Measurements from ENCODE around the gene CLPX.

The CLPX gene

DNA sequence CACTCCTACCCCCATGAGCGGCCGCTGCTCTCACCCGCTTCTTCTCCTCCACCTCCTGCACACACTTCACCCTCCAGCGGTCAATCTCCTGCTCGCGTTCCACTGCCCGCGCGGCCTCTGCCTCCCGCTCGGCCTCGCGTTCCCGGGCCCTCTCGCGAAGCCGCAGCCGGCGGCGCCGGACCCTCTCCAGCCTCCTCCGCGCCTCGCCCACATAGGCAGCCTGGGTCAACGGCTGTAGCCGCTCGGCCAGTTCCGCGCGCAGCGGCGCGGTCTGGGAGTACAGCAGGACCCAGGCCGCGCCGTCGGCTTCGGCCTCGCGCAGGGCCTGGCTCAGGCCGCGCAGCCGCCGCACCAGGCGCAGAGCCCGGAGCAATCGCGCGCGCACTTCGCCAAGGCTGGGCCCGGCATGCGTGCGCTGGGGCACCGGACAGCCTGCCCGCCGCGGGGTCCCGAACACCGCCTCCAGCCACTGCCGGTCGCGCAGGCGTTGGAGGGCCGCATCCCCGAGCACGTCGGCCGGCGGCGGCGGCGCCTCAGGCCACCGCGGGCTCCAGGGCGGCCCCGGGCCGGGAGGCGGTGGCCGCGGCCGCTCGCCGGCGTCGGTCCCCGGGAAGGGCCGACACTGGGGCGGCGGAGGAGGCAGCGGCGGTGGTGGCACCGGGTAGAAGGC lies 52.1 kb downstream of the CLPX start:
- peaks cover 3 to 8% of the 10 kb centered on the region in 2 donors for H3K9me3 ChIP-seq (replicated peaks in 1 of 2; ENCODE audit: control insufficient read depth in 2 of 2, insufficient read depth in 1 of 2, low read depth in 1 of 2, low read length in 2 of 2)
- no peak overlapping the region for H2AK5ac ChIP-seq (ENCODE audit: low read depth, low read length)
- H3K27ac ChIP-seq (replicated peaks; ENCODE audit: low read length) = peak overlapping the region; percentile 60
- peak overlapping the region; percentile 55 to 87 for H3K4me3 ChIP-seq (ENCODE audit: low read length in 2 of 2)
- H4K91ac ChIP-seq (ENCODE audit: low read depth, low read length, poor library complexity) = no peak overlapping the region
- H4K8ac ChIP-seq (ENCODE audit: low read depth, low read length) = peak overlapping the region; percentile 43
- H3K36me3 ChIP-seq (replicated peaks in 1 of 2; ENCODE audit: control insufficient read depth in 2 of 2, insufficient read depth in 2 of 2, low read length in 2 of 2) = peaks cover 21 to 34% of the 10 kb centered on the region in 2 donors
- peaks cover 4 to 6% of the 10 kb centered on the region in 2 donors for H3K4me1 ChIP-seq (ENCODE audit: control insufficient read depth in 2 of 2, insufficient read depth in 1 of 2, low read depth in 1 of 2, low read length in 2 of 2)
- no peaks in the 10 kb centered on the region for H3K27me3 ChIP-seq (ENCODE audit: control insufficient read depth in 3 of 3, insufficient read depth in 3 of 3, low read depth in 1 of 3, low read length in 3 of 3)
- H2BK5ac ChIP-seq (ENCODE audit: low read length) = peak overlapping the region; percentile 13
- no peak overlapping the region for H2BK12ac ChIP-seq (ENCODE audit: low read length)
- H2BK15ac ChIP-seq (ENCODE audit: low read length) = no peak overlapping the region
- peak overlapping the region; percentile 91 for H3K23ac ChIP-seq (ENCODE audit: low read depth, low read length, poor library complexity)
- H3K9ac ChIP-seq (ENCODE audit: low read depth, low read length, poor library complexity) = peak overlapping the region; percentile 97
- H3K4me2 ChIP-seq (ENCODE audit: insufficient read depth, low read length, poor library complexity, severe bottlenecking) = peak overlapping the region; percentile 93
- H3K4ac ChIP-seq (ENCODE audit: low read length) = no peak overlapping the region
- H2BK120ac ChIP-seq (ENCODE audit: low read depth, low read length) = no peak overlapping the region
- no CpG with 5 or more reads among the region's 93 CpGs for WGBS, 2 donors (ENCODE audit: extremely low coverage in 2 of 2, insufficient read length in 2 of 2, insufficient replicate concordance in 1 of 2)
- peak; percentile 35 for DNase-seq (ENCODE audit: low spot score)
- peaks cover 9% of the 10 kb centered on the region for H3K79me1 ChIP-seq (ENCODE audit: low read depth, low read length)
- H3K14ac ChIP-seq (ENCODE audit: low read length) = peak overlapping the region; percentile 47
- peak overlapping the region; percentile 79 for H2AFZ ChIP-seq (ENCODE audit: low read length)
- H3K18ac ChIP-seq (ENCODE audit: low read length) = peak overlapping the region; percentile 83

DNA sequence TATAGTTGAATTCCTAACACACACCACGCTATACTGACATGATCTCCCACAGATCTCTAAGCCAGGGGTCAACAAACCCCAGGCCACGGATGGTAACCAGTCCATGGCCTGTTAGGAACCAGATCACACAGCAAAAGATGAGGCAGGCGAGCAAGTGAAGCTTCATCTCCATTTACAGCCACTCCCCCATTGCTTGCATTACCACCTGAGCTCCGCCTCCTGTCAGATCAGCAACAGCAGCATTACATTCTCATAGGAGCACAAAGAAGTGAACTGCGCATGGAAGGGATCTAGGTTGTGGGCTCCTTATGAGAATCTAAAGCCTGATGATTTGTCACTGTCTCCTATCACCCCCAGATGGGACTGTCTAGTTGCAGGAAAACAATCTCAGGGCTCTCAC lies 54.2 kb downstream of the CLPX start:
- Histone ChIP-seq H2BK15ac (ENCODE audit: low read length) (no peak overlapping the region), H3K27me3 (ENCODE audit: control insufficient read depth in 3 of 3, insufficient read depth in 3 of 3, low read depth in 1 of 3, low read length in 3 of 3) (no peaks in the 10 kb centered on the region), H3K4me1 (ENCODE audit: control insufficient read depth in 2 of 2, insufficient read depth in 1 of 2, low read depth in 1 of 2, low read length in 2 of 2) (peaks cover 4 to 6% of the 10 kb centered on the region in 2 donors), H3K18ac (ENCODE audit: low read length) (no peak overlapping the region), H3K4me3 (ENCODE audit: low read length in 2 of 2) (no peak overlapping the region), H3K23ac (ENCODE audit: low read depth, low read length, poor library complexity) (peak overlapping the region; percentile 83), H3K9me3 (replicated peaks in 1 of 2; ENCODE audit: control insufficient read depth in 2 of 2, insufficient read depth in 1 of 2, low read depth in 1 of 2, low read length in 2 of 2) (peaks cover 0 to 3% of the 10 kb centered on the region in 2 donors), H4K91ac (ENCODE audit: low read depth, low read length, poor library complexity) (no peak overlapping the region), H2BK5ac (ENCODE audit: low read length) (no peak overlapping the region), H3K36me3 (replicated peaks in 1 of 2; ENCODE audit: control insufficient read depth in 2 of 2, insufficient read depth in 2 of 2, low read length in 2 of 2) (peaks cover 25 to 52% of the 10 kb centered on the region in 2 donors), H2BK12ac (ENCODE audit: low read length) (no peak overlapping the region), H3K79me1 (ENCODE audit: low read depth, low read length) (peaks cover 9% of the 10 kb centered on the region), H2BK120ac (ENCODE audit: low read depth, low read length) (no peak overlapping the region), H3K4ac (ENCODE audit: low read length) (no peak overlapping the region), H3K4me2 (ENCODE audit: insufficient read depth, low read length, poor library complexity, severe bottlenecking) (no peak overlapping the region), H2AFZ (ENCODE audit: low read length) (no peak overlapping the region), H2AK5ac (ENCODE audit: low read depth, low read length) (no peak overlapping the region), H4K8ac (ENCODE audit: low read depth, low read length) (no peak overlapping the region), H3K9ac (ENCODE audit: low read depth, low read length, poor library complexity) (no peak overlapping the region), H3K27ac (replicated peaks; ENCODE audit: low read length) (no peak overlapping the region), H3K14ac (ENCODE audit: low read length) (no peak overlapping the region)
- no peak for DNase-seq (ENCODE audit: low spot score)
- no CpG with 5 or more reads among the region's 5 CpGs for WGBS, 2 donors (ENCODE audit: extremely low coverage in 2 of 2, insufficient read length in 2 of 2, insufficient replicate concordance in 1 of 2)

DNA sequence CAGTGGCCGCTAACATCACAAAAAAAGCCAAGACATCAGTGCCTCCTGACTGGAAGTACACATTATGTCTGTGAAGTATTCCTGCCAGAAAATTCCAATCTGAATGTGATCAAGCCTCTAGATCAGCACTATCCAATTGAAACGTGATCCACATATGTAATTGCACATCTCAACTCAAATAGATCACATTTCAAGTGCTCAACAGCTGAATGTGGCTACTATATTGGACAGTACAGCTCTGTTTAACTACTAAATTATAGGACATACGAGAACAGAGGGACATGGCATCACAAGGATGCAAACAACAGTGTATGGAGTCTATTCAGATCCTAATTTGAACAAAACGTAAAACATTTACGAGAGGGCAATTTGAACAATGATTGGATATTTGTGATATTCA lies 69.6 kb downstream of the CLPX start:
- Histone ChIP-seq H3K9me3 (replicated peaks in 1 of 2; ENCODE audit: control insufficient read depth in 2 of 2, insufficient read depth in 1 of 2, low read depth in 1 of 2, low read length in 2 of 2) (peaks cover 0 to 2% of the 10 kb centered on the region in 2 donors), H3K4me1 (ENCODE audit: control insufficient read depth in 2 of 2, insufficient read depth in 1 of 2, low read depth in 1 of 2, low read length in 2 of 2) (no peaks in the 10 kb centered on the region), H3K4me2 (ENCODE audit: insufficient read depth, low read length, poor library complexity, severe bottlenecking) (no peak overlapping the region), H3K14ac (ENCODE audit: low read length) (no peak overlapping the region), H3K27ac (replicated peaks; ENCODE audit: low read length) (no peak overlapping the region), H3K36me3 (replicated peaks in 1 of 2; ENCODE audit: control insufficient read depth in 2 of 2, insufficient read depth in 2 of 2, low read length in 2 of 2) (peaks cover 14 to 92% of the 10 kb centered on the region in 2 donors), H3K4ac (ENCODE audit: low read length) (no peak overlapping the region), H3K4me3 (ENCODE audit: low read length in 2 of 2) (no peak overlapping the region), H2BK15ac (ENCODE audit: low read length) (no peak overlapping the region), H4K8ac (ENCODE audit: low read depth, low read length) (no peak overlapping the region), H4K91ac (ENCODE audit: low read depth, low read length, poor library complexity) (no peak overlapping the region), H3K79me1 (ENCODE audit: low read depth, low read length) (peaks cover 3% of the 10 kb centered on the region), H2BK5ac (ENCODE audit: low read length) (no peak overlapping the region), H2AK5ac (ENCODE audit: low read depth, low read length) (no peak overlapping the region), H2AFZ (ENCODE audit: low read length) (no peak overlapping the region), H3K27me3 (ENCODE audit: control insufficient read depth in 3 of 3, insufficient read depth in 3 of 3, low read depth in 1 of 3, low read length in 3 of 3) (no peaks in the 10 kb centered on the region), H3K23ac (ENCODE audit: low read depth, low read length, poor library complexity) (no peak overlapping the region), H2BK12ac (ENCODE audit: low read length) (no peak overlapping the region), H3K9ac (ENCODE audit: low read depth, low read length, poor library complexity) (no peak overlapping the region), H2BK120ac (ENCODE audit: low read depth, low read length) (no peak overlapping the region), H3K18ac (ENCODE audit: low read length) (no peak overlapping the region)
- WGBS, 2 donors (ENCODE audit: extremely low coverage in 2 of 2, insufficient read length in 2 of 2, insufficient replicate concordance in 1 of 2) = no CpG with 5 or more reads among the region's 5 CpGs
- DNase-seq (ENCODE audit: low spot score) = no peak

DNA sequence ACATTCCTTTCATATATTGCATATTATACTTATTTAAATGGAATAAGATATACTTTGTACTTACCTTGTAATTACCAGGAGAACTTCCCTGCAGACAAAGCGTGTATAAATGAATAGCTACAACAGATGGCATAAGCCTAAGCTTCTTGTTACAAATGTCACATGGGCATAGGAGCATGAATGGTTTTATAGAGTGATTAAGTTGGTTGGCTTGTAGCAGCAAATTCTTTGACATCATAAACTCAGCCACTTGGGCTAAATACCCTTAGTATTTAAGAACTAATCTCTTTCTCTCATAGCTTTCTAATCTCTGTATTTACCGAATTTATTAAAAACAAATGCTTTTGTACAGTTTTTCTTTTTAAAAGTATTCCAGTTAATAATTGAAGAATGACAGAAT lies 70.1 kb downstream of the CLPX start, which contains the start of gene UBAP1L:
Gene UBAP1L, minus strand, starts transcription at position 115 of the 400 bp plus-strand sequence. CDS start 8,985 bp downstream, outside the sequence.
- H3K23ac ChIP-seq (ENCODE audit: low read depth, low read length, poor library complexity) = no peak within 1 kb of the TSS
- no peak within 1 kb of the TSS for H3K14ac ChIP-seq (ENCODE audit: low read length)
- no peak within 1 kb of the TSS for H3K4me3 ChIP-seq (ENCODE audit: low read length in 2 of 2)
- no peak within 1 kb of the TSS for H3K27ac ChIP-seq (replicated peaks; ENCODE audit: low read length)
- no peak within 1 kb of the TSS for H3K9ac ChIP-seq (ENCODE audit: low read depth, low read length, poor library complexity)
- no peak within 1 kb of the TSS for H2AK5ac ChIP-seq (ENCODE audit: low read depth, low read length)
- no CpG with 5 or more reads among the region's 2 CpGs for WGBS, 2 donors (ENCODE audit: extremely low coverage in 2 of 2, insufficient read length in 2 of 2, insufficient replicate concordance in 1 of 2)
- H2BK120ac ChIP-seq (ENCODE audit: low read depth, low read length) = no peak within 1 kb of the TSS
- H3K9me3 ChIP-seq (replicated peaks in 1 of 2; ENCODE audit: control insufficient read depth in 2 of 2, insufficient read depth in 1 of 2, low read depth in 1 of 2, low read length in 2 of 2) = peaks cover 0 to 2% of the 10 kb centered on the region in 2 donors
- peaks cover under 1% of the 10 kb centered on the region for H3K79me1 ChIP-seq (ENCODE audit: low read depth, low read length)
- no peak within 1 kb of the TSS for H3K18ac ChIP-seq (ENCODE audit: low read length)
- H3K36me3 ChIP-seq (replicated peaks in 1 of 2; ENCODE audit: control insufficient read depth in 2 of 2, insufficient read depth in 2 of 2, low read length in 2 of 2) = peaks cover 14 to 88% of the 10 kb centered on the region in 2 donors
- no peak within 1 kb of the TSS for H3K4me2 ChIP-seq (ENCODE audit: insufficient read depth, low read length, poor library complexity, severe bottlenecking)
- H4K8ac ChIP-seq (ENCODE audit: low read depth, low read length) = no peak within 1 kb of the TSS
- no peak within 1 kb of the TSS for H2BK5ac ChIP-seq (ENCODE audit: low read length)
- H2BK12ac ChIP-seq (ENCODE audit: low read length) = no peak within 1 kb of the TSS
- no peak within 1 kb of the TSS for H3K4ac ChIP-seq (ENCODE audit: low read length)
- no peak within 1 kb of the TSS for H2AFZ ChIP-seq (ENCODE audit: low read length)
- no peaks in the 10 kb centered on the region for H3K4me1 ChIP-seq (ENCODE audit: control insufficient read depth in 2 of 2, insufficient read depth in 1 of 2, low read depth in 1 of 2, low read length in 2 of 2)
- H2BK15ac ChIP-seq (ENCODE audit: low read length) = no peak within 1 kb of the TSS
- H3K27me3 ChIP-seq (ENCODE audit: control insufficient read depth in 3 of 3, insufficient read depth in 3 of 3, low read depth in 1 of 3, low read length in 3 of 3) = no peaks in the 10 kb centered on the region
- DNase-seq (ENCODE audit: low spot score) = no peak
- H4K91ac ChIP-seq (ENCODE audit: low read depth, low read length, poor library complexity) = no peak within 1 kb of the TSS
